SH-SY5Y (cell line): ENCODE measurements around the gene NEUROG1.

ENCODE experiments used
- GATA2 ChIP-seq: IDR thresholded peaks from 2 replicates; pipeline ENCODE4 v1.6.1; 2011; ENCODE audit warnings: mild to moderate bottlenecking, low read depth, low read length
- GATA3 ChIP-seq: IDR thresholded peaks from 2 replicates; pipeline ENCODE4 v1.6.1; 2011; ENCODE audit warnings: low read depth, mild to moderate bottlenecking, low read length, moderate library complexity

GRCh38 chr5:135570453-135570764 is 34.6 kb upstream of the NEUROG1 start:
- no peak for TF ChIP-seq GATA3
- TF ChIP-seq GATA2 = no peak
